ENCODE data around the gene WIF1. TPM values are rescaled to one million over a fixed set of nuclear protein-coding genes. Genes with fewer than 3 reads are reported as not detected.

The WIF1 gene
- total RNA-seq, 1 donor from 2014 or later = not detected

DNA sequence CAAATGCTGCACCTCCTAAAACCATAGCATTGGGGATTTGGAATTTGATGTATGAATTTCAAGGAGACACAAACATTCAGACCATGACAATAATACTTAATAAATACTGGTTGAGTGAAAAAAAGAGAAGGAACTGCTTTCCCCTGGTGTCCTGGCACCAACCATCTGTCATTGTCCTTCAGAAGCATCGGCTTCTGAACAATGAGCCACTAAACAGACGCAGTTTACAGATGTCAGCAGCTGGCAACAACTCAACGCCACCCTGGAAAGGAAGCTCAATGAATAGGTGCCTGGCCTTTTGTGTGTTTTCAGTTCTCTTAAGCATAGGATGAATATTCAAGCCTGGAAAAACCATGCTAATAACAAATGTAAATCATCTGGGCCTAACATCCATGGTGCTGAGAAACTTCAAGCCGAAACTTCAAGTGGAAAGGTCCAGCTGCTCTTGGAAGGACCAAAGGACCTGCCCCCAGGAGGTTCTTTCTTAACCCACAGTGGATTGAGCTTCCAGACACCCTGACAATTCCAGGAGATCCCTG is 101.3 kb downstream of the WIF1 start:
- H3K36me3 ChIP-seq (ENCODE audit: control insufficient read depth, insufficient read depth, low read length) = no peaks in the 10 kb centered on the region
- no peak for DNase-seq (ENCODE audit: low read depth)
- TF ChIP-seq, protein P1, sequence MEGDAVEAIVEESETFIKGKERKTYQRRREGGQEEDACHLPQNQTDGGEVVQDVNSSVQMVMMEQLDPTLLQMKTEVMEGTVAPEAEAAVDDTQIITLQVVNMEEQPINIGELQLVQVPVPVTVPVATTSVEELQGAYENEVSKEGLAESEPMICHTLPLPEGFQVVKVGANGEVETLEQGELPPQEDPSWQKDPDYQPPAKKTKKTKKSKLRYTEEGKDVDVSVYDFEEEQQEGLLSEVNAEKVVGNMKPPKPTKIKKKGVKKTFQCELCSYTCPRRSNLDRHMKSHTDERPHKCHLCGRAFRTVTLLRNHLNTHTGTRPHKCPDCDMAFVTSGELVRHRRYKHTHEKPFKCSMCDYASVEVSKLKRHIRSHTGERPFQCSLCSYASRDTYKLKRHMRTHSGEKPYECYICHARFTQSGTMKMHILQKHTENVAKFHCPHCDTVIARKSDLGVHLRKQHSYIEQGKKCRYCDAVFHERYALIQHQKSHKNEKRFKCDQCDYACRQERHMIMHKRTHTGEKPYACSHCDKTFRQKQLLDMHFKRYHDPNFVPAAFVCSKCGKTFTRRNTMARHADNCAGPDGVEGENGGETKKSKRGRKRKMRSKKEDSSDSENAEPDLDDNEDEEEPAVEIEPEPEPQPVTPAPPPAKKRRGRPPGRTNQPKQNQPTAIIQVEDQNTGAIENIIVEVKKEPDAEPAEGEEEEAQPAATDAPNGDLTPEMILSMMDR (IDR thresholded peaks at IDR 0.05; ENCODE audit: insufficient read depth, low read length, poor library complexity, severe bottlenecking) = no peak
- peaks cover 8% of the 10 kb centered on the region for H3K27me3 ChIP-seq (ENCODE audit: control insufficient read depth, insufficient read depth, low read length)
- H3K4me3 ChIP-seq (ENCODE audit: low read depth, low read length) = no peak overlapping the region

DNA sequence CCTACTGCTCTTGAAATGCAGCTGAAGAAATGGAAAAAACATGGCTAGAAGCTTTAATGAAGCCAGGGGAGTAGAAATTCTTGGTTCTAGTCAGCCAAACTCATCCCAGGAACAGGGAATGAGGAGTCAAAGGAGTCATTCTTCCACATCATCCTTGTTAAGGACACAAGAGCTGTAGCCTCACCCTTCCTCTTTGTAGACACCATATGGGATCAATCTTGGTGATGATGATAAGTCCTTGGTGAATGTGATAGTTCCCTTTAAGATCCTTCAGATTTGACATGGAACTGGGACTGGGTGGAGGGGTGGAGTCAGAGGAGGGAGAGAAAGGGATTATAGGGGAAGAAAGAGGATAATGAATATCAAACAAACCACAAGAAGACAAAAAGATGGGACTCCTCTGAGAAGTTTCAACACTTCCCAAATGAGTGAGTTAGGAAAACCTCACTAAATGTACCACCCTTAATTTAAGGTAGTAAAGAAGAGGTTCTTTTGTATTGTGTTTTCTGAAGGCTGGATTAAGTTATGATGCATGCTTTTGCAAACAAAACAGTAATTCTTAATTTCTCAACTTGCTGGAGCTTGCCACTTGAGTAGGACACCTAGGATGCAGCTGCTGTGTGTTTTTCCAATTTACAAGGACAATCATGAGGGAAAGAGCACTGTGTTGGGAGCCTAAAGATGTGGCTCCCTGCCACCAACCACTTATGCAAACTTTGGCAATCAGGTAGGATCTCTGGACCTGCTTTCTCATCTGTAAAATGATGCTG is 104.0 kb downstream of the WIF1 start:
- H3K4me3 ChIP-seq (ENCODE audit: low read depth, low read length) = no peak overlapping the region
- DNase-seq (ENCODE audit: low read depth) = no peak
- no peaks in the 10 kb centered on the region for H3K36me3 ChIP-seq (ENCODE audit: control insufficient read depth, insufficient read depth, low read length)
- peaks cover 11% of the 10 kb centered on the region for H3K27me3 ChIP-seq (ENCODE audit: control insufficient read depth, insufficient read depth, low read length)
- TF ChIP-seq, protein P1 (IDR thresholded peaks at IDR 0.05; ENCODE audit: insufficient read depth, low read length, poor library complexity, severe bottlenecking) = no peak

DNA sequence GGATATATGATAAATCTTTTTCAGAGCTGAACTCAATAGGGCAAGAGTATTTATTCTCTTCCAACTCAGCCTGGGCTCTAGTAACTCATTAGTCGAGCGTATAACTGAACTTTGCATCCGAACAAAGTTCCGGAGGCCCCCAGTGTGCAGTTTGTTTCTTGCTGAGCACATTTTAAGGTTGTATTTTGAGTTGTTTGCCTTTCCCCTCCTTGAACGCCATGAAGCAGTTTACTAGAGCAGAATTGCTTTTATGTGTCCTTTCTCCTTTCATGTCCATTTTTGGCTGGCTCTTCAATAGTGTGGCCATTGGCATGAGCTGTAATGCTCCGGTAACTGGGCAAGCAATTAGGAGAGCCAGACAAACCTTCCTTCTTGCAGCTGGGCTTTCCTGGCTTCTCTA is 105.3 kb downstream of the WIF1 start:
- Histone ChIP-seq H3K4me3 (ENCODE audit: low read depth, low read length) (no peak overlapping the region), H3K27me3 (ENCODE audit: control insufficient read depth, insufficient read depth, low read length) (peaks cover 9% of the 10 kb centered on the region), H3K36me3 (ENCODE audit: control insufficient read depth, insufficient read depth, low read length) (no peaks in the 10 kb centered on the region)
- DNase-seq (ENCODE audit: low read depth) = no peak
- TF ChIP-seq, protein P1 (IDR thresholded peaks at IDR 0.05; ENCODE audit: insufficient read depth, low read length, poor library complexity, severe bottlenecking) = no peak

DNA sequence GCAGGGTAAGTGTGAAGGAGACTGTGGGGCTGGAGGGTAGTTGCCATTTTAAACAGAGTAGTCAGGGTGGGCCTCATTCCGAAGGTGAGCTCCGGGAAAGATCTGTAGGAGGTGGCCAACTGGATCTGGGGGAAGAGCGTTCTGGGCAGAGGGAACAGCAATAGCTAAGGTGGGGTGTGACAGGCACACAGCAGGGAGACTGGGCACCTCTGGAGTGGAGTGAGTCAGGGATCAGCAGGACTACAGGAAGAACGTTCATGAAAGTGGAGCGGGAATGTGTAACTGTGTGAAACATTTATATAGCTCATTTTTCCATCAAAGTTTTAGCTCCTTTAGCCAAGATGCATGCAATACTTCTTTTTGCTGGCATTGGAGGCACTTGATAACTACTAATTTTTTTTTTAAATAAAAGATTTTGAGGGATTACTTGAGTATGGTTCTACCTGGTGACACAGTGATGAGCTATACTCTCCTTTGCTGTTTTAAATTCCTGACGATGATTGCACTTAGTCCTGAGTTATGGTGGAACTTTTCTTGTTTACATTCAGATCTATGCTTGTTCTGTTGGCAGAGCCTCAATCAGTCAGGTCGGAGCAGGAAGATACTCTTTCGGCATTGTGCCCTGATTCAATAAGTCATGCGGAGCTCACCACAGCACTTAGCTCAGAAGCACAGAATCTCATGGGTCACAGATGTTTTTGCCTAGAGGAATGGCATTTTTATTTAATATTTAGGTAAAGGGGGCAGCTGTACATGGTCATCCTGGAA is 106.4 kb downstream of the WIF1 start:
- no peak for DNase-seq (ENCODE audit: low read depth)
- Histone ChIP-seq H3K4me3 (ENCODE audit: low read depth, low read length) (no peak overlapping the region), H3K36me3 (ENCODE audit: control insufficient read depth, insufficient read depth, low read length) (no peaks in the 10 kb centered on the region), H3K27me3 (ENCODE audit: control insufficient read depth, insufficient read depth, low read length) (peaks cover 9% of the 10 kb centered on the region)
- TF ChIP-seq, protein P1 (IDR thresholded peaks at IDR 0.05; ENCODE audit: insufficient read depth, low read length, poor library complexity, severe bottlenecking) = no peak

DNA sequence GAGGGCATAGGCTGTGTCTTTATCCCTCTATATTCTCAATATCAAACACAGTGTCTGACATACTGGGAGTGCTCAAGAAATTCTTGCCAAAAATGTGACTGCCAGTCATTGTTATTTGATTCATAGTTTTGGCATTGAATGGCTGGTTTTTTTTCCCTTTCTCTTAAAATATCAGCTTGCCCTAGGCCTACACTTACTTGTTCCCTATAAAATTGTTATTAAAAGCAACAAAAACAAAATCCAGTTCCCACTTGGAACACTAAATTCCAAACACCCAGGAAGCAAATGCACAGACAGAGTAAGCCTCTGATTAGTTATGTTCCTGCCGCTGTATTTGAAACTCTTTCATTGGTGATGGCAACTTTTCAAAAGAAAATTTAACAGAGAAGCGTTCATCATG is 110.7 kb downstream of the WIF1 start:
- TF ChIP-seq, protein P1 (IDR thresholded peaks at IDR 0.05; ENCODE audit: insufficient read depth, low read length, poor library complexity, severe bottlenecking) = no peak
- Histone ChIP-seq H3K36me3 (ENCODE audit: control insufficient read depth, insufficient read depth, low read length) (no peaks in the 10 kb centered on the region), H3K27me3 (ENCODE audit: control insufficient read depth, insufficient read depth, low read length) (peaks cover 3% of the 10 kb centered on the region), H3K4me3 (ENCODE audit: low read depth, low read length) (no peak overlapping the region)
- no peak for DNase-seq (ENCODE audit: low read depth)
